GM19395 (cell line): ENCODE measurements around the gene UCHL1.
"Not testable (repeated sequence)": the region's sequence is repeated elsewhere in the genome, so short reads cannot be mapped to it uniquely, and the experiment has no call there.

Source experiments
- ATAC-seq: cut with Tn5 transposase; IDR thresholded peaks from one replicate; pipeline ENCODE4 v1.9.1; 2021; ENCODE audit warnings: mild to moderate bottlenecking, moderate library complexity; ENCODE audit not compliant: unreplicated experiment

The UCHL1 gene

GRCh38 chr4:41236032-41236431 is 20.7 kb upstream of the UCHL1 start:
- ATAC-seq = no peak

- no peak for ATAC-seq
Observed at GRCh38 chr4:41236508-41236907, 20.2 kb upstream of the UCHL1 start.

- no peak for ATAC-seq
Observed at GRCh38 chr4:41241919-41242318, 14.8 kb upstream of the UCHL1 start.

GRCh38 chr4:41245983-41246382 is 10.7 kb upstream of the UCHL1 start:
- no peak for ATAC-seq

- no peak for ATAC-seq
Observed at GRCh38 chr4:41256131-41256739, 493 bp upstream of the UCHL1 start.

GRCh38 chr4:41257257-41257901 is 651 bp downstream of the UCHL1 start:
- peak; percentile 57 for ATAC-seq

- ATAC-seq = no peak
Observed at GRCh38 chr4:41257906-41258305, 1.2 kb downstream of the UCHL1 start.

GRCh38 chr4:41258783-41259182 is 2.1 kb downstream of the UCHL1 start:
- no peak for ATAC-seq

GRCh38 chr4:41260116-41260733 is 3.5 kb downstream of the UCHL1 start:
- no peak for ATAC-seq

- no peak for ATAC-seq
Observed at GRCh38 chr4:41262198-41262597, 5.5 kb downstream of the UCHL1 start.

GRCh38 chr4:41264212-41264611 is 7.5 kb downstream of the UCHL1 start:
- no peak for ATAC-seq

- ATAC-seq = no peak
Observed at GRCh38 chr4:41267997-41268396, 11.3 kb downstream of the UCHL1 start.

GRCh38 chr4:41268721-41269517 is 12.2 kb downstream of the UCHL1 start:
- ATAC-seq = no peak

- ATAC-seq = no peak
Observed at GRCh38 chr4:41269682-41270081, 13.0 kb downstream of the UCHL1 start.

GRCh38 chr4:41275931-41276330 is 19.2 kb downstream of the UCHL1 start:
- ATAC-seq = not testable (repeated sequence)

GRCh38 chr4:41280010-41280409 is 23.3 kb downstream of the UCHL1 start:
- ATAC-seq = no peak

- ATAC-seq = peak; percentile 92
Observed at GRCh38 chr4:41281038-41281634, 24.4 kb downstream of the UCHL1 start.

- no peak for ATAC-seq
Observed at GRCh38 chr4:41282366-41282765, 25.6 kb downstream of the UCHL1 start.

- ATAC-seq = no peak
Observed at GRCh38 chr4:41285202-41285863, 28.6 kb downstream of the UCHL1 start.

- no peak for ATAC-seq
Observed at GRCh38 chr4:41285864-41286235, 29.1 kb downstream of the UCHL1 start.

- ATAC-seq = no peak
Observed at GRCh38 chr4:41287005-41287404, 30.3 kb downstream of the UCHL1 start.
